Kidney epithelial cell (primary cell): Measurements from ENCODE around the gene ADAMTS16. TPM values are rescaled to one million over a fixed set of nuclear protein-coding genes. Genes with fewer than 3 reads are reported as not detected.

Experiments used
- DNase-seq: peaks from one replicate; pipeline ENCODE4 v3.0.0-alpha.2; 2010; ENCODE audit warnings: low read depth
- H3K27me3 ChIP-seq: 2 replicates; pipeline ENCODE4 v1.6.0; 2011; ENCODE audit warnings: low read length; ENCODE audit not compliant: control insufficient read depth, insufficient read depth
- H3K36me3 ChIP-seq: 2 replicates; pipeline ENCODE4 v1.5.1; 2011; ENCODE audit warnings: low read length; ENCODE audit not compliant: control insufficient read depth, insufficient read depth
- H3K4me3 ChIP-seq: 2 replicates; pipeline ENCODE4 v1.5.1; 2011; ENCODE audit warnings: low read depth, mild to moderate bottlenecking, control low read depth, low read length
- CTCF ChIP-seq: IDR thresholded peaks from 2 replicates; pipeline ENCODE4 v1.5.1; 2011; ENCODE audit warnings: mild to moderate bottlenecking, moderate library complexity, low read length, control low read depth, inconsistent platforms; ENCODE audit not compliant: insufficient read depth, poor library complexity, severe bottlenecking
- total RNA-seq: library from RNA; depleted of rRNA; stranded (reverse); fragments of >200 nt; gene quantifications from 2 replicates; pipeline ENCODE4 v1.2.3, GENCODE V29; 2015

ADAMTS16 gene
- total RNA-seq, 1 donor from 2014 or later, result 1.8 TPM

- no peak for TF ChIP-seq CTCF
- Histone ChIP-seq H3K4me3 (no peak overlapping the region), H3K36me3 (no peaks in the 10 kb centered on the region), H3K27me3 (no peaks in the 10 kb centered on the region)
- DNase-seq, result no peak
These were observed 201.6 kb downstream of the ADAMTS16 start for GRCh38 chr5:5341531-5342292.

- no peak for DNase-seq
- no peaks in the 10 kb centered on the region for H3K36me3 ChIP-seq
- TF ChIP-seq CTCF, result no peak
- H3K4me3 ChIP-seq, result no peak overlapping the region
- no peaks in the 10 kb centered on the region for H3K27me3 ChIP-seq
These were observed 202.7 kb downstream of the ADAMTS16 start for GRCh38 chr5:5342784-5343183.

GRCh38 chr5:5343568-5343967 is 203.4 kb downstream of the ADAMTS16 start:
- no peaks in the 10 kb centered on the region for H3K36me3 ChIP-seq
- H3K4me3 ChIP-seq, result no peak overlapping the region
- TF ChIP-seq CTCF, result no peak
- H3K27me3 ChIP-seq, result no peaks in the 10 kb centered on the region
- no peak for DNase-seq

- no peak overlapping the region for H3K4me3 ChIP-seq
- H3K27me3 ChIP-seq, result no peaks in the 10 kb centered on the region
- H3K36me3 ChIP-seq, result no peaks in the 10 kb centered on the region
- DNase-seq, result no peak
- no peak for TF ChIP-seq CTCF
These were observed 204.0 kb downstream of the ADAMTS16 start for GRCh38 chr5:5344051-5344571.

GRCh38 chr5:5344606-5345005 is 204.5 kb downstream of the ADAMTS16 start:
- no peak for TF ChIP-seq CTCF
- no peak for DNase-seq
- H3K36me3 ChIP-seq, result no peaks in the 10 kb centered on the region

GRCh38 chr5:5347442-5347841 is 207.3 kb downstream of the ADAMTS16 start:
- H3K4me3 ChIP-seq, result no peak overlapping the region
- no peaks in the 10 kb centered on the region for H3K36me3 ChIP-seq
- no peak for TF ChIP-seq CTCF
- no peaks in the 10 kb centered on the region for H3K27me3 ChIP-seq
- no peak for DNase-seq

More at GRCh38 chr5:5344606-5345005, 204.5 kb downstream of the ADAMTS16 start:
- no peaks in the 10 kb centered on the region for H3K27me3 ChIP-seq
- no peak overlapping the region for H3K4me3 ChIP-seq
